Naive thymus-derived CD4-positive, alpha-beta T cell (primary cell): Measurements from ENCODE around the gene GSTK1. TPM values are rescaled to one million over a fixed set of nuclear protein-coding genes. Genes with fewer than 3 reads are reported as not detected.

Experiments used
- ATAC-seq: fragments of 150-1000 bp; cut with Tn5 transposase; 2 replicates; pipeline ENCODE4 v1.10.0; 2021; ENCODE audit warnings: mild to moderate bottlenecking, moderate library complexity
- CTCF ChIA-PET: fragments of 350-600 bp; sonication (Branson Sonifier 250); formaldehyde crosslinking; loops from one replicate; lab custom pipeline; 2021; ENCODE audit warnings: antibody characterized with exemption; lab: Charles Lee
- POLR2A ChIA-PET: fragments of 350-600 bp; sonication (Branson Sonifier 250); formaldehyde crosslinking; loops from one replicate; lab custom pipeline; 2021; ENCODE audit warnings: antibody characterized with exemption, inconsistent platforms; lab: Charles Lee
- DNase-seq, 9 donors: peaks; one replicate each; pipeline versions ENCODE4 v3.0.0 to v3.0.0-alpha.2; 2020 to 2022; ENCODE audit warnings: mixed read lengths in 1 of 9
- H3K27ac ChIP-seq: one replicate; pipeline ENCODE4 v1.7.0; 2013; ENCODE audit warnings: mild to moderate bottlenecking, low read depth, low read length, moderate library complexity
- H3K27me3 ChIP-seq, 2 donors: one replicate each; pipeline ENCODE4 v1.7.0; 2013; ENCODE audit warnings: low read length in 2 of 2, mild to moderate bottlenecking in 2 of 2, moderate library complexity in 2 of 2; ENCODE audit not compliant: control insufficient read depth in 2 of 2, insufficient read depth in 2 of 2
- H3K36me3 ChIP-seq, 3 experiments: 1 replicate in 2 of 3; 2 replicates in 1 of 3; pipeline ENCODE4 v1.7.0; 2013; ENCODE audit warnings: low read length in 3 of 3, mild to moderate bottlenecking in 3 of 3, moderate library complexity in 1 of 3; ENCODE audit not compliant: insufficient read depth in 3 of 3, control insufficient read depth in 2 of 3
- H3K4me1 ChIP-seq, 2 donors: one replicate each; pipeline ENCODE4 v1.7.0; 2013; ENCODE audit warnings: low read length in 2 of 2, mild to moderate bottlenecking in 2 of 2, moderate library complexity in 1 of 2; ENCODE audit not compliant: control insufficient read depth in 2 of 2, insufficient read depth in 2 of 2
- H3K4me3 ChIP-seq: 2 replicates; pipeline ENCODE4 v1.7.0; 2013; ENCODE audit warnings: mild to moderate bottlenecking, low read length
- H3K9me3 ChIP-seq, 3 experiments: 1 replicate in 2 of 3; 2 replicates in 1 of 3; pipeline ENCODE4 v1.7.0; 2013; ENCODE audit warnings: low read length in 3 of 3; ENCODE audit not compliant: control insufficient read depth in 2 of 3
- H3K27ac Mint-ChIP-seq, 9 donors: one replicate each; pipeline ENCODE4 v1.8.0; 2020 to 2022; ENCODE audit warnings: mixed read lengths in 9 of 9, mild to moderate bottlenecking in 8 of 9, moderate library complexity in 5 of 9, inconsistent platforms in 2 of 9
- H3K27me3 Mint-ChIP-seq, 5 donors: one replicate each; pipeline ENCODE4 v1.8.0; 2021 to 2022; ENCODE audit warnings: mixed read lengths in 5 of 5, mild to moderate bottlenecking in 1 of 5
- H3K36me3 Mint-ChIP-seq, 5 donors: one replicate each; pipeline ENCODE4 v1.8.0; 2020 to 2022; ENCODE audit warnings: mixed read lengths in 5 of 5, mild to moderate bottlenecking in 3 of 5, inconsistent platforms in 1 of 5
- H3K4me1 Mint-ChIP-seq, 7 donors: one replicate each; pipeline ENCODE4 v1.8.0; 2020 to 2022; ENCODE audit warnings: mixed read lengths in 7 of 7, mild to moderate bottlenecking in 3 of 7, inconsistent platforms in 1 of 7
- H3K4me3 Mint-ChIP-seq, 10 donors: one replicate each; pipeline ENCODE4 v1.8.0; 2020 to 2022; ENCODE audit warnings: mild to moderate bottlenecking in 10 of 10, mixed read lengths in 10 of 10, moderate library complexity in 6 of 10, inconsistent platforms in 2 of 10
- H3K9me3 Mint-ChIP-seq, 11 donors: one replicate each; pipeline ENCODE4 v1.8.0; 2020 to 2022; ENCODE audit warnings: mixed read lengths in 11 of 11, mild to moderate bottlenecking in 4 of 11, inconsistent platforms in 1 of 11, moderate library complexity in 1 of 11
- intact Hi-C, 2 donors: fragments of 100-400 bp; cut with micrococcal nuclease; formaldehyde crosslinking; loops; one replicate each; pipeline ENCODE4 v1.15.1; 2023
- polyA plus RNA-seq, 2 donors: library from polyadenylated mRNA; unstranded; fragments of 300-500 nt; fragmentation: Illumina TruSeq; gene quantifications; one replicate each; pipeline ENCODE4 v1.2.3, GENCODE V29; 2021
- total RNA-seq, 6 experiments: library from RNA in 5 of 6; stranded (reverse) in 5 of 6; gene quantifications; 1 replicate in 5 of 6; 2 replicates in 1 of 6; pipeline ENCODE4 v1.2.3 and lab custom pipeline; 2021 to 2026

The GSTK1 gene
- total and polyA plus RNA-seq, 7 experiments from 2014 or later, result 253 to 470 (median 326) TPM

DNA sequence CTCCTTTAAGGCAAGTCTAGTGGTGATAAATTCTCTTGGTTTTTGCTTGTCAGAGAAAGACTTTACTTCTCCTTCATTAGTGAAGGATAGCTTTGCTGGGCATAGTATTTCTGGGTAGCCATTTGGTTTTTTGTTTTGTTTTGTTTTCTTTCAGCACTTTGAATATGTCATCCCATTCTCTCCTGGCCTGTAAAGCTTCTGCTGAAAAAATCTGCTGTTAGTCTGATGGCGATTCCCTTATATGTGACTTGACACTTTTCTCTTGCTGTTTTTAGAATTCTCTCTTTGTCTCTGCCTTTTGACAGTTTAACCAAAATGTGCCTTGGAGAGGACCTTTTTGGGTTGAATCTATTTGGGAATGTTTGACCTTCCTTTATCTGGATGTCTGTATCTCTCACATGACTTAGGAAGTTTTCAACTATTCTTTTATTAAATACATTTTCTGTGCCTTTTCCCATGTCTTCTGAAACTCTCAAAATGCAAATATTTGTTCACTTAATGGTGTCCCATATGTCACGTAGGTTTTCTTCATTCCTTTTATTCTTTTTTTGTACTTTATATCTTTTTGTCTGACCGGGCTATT lies 26.7 kb upstream of the GSTK1 start:
- Mint-ChIP-seq H3K9me3 (peaks cover 0 to 27% (median 18%) of the 10 kb centered on the region in 11 donors), H3K27ac (no peak overlapping the region), H3K27me3 (peaks cover 5 to 44% (median 20%) of the 10 kb centered on the region in 5 donors), H3K4me3 (no peak overlapping the region), H3K36me3 (peaks cover 6 to 25% (median 14%) of the 10 kb centered on the region in 5 donors), H3K4me1 (peaks cover 6 to 22% (median 7%) of the 10 kb centered on the region in 7 donors)
- Histone ChIP-seq H3K27me3 (no peaks in the 10 kb centered on the region), H3K36me3 (no peaks in the 10 kb centered on the region), H3K9me3 (peaks cover 0 to 5% (median 4%) of the 10 kb centered on the region in 3 experiments), H3K27ac (no peak overlapping the region), H3K4me3 (no peak overlapping the region), H3K4me1 (peaks cover 3 to 4% of the 10 kb centered on the region in 2 donors)
- CTCF ChIA-PET, result interaction anchor here (0.6 to 2.4 kb wide), 5 partner anchors 15 to 181 kb away, joined by 3 to 7 read pairs (median 3); no protein-coding TSS in a partner anchor
- POLR2A ChIA-PET, result interaction anchor here (0.6 kb wide), 1 partner anchor 154 kb away, joined by 3 read pairs; no protein-coding TSS in a partner anchor
- intact Hi-C loops, result no loop called here
- ATAC-seq, result no peak
- no peak for DNase-seq

DNA sequence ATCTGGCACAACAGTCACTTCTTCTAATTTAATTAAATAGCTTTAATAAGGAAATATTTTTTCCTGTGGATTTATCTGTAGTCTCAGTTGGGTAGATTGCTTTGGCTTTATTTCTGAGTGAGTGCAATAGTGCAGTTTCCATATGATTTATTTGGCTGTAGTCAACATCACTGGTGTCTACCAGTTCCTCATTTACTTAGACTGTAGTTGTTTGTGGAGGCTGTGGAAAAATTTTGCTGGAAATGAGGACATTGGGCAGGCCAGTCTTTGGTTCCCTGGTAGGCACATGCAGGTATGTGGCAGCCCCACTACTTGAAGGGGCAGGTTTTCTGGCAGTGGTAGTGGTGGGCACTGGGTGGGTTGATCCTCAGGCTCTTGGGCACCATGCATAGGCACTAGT lies 25.9 kb upstream of the GSTK1 start:
- H3K27ac ChIP-seq, result no peak overlapping the region
- intact Hi-C loops, result no loop called here
- CTCF ChIA-PET, result interaction anchor here (1.0 to 7.3 kb wide), 3 partner anchors 16 to 62 kb away, joined by 3 to 177 read pairs (median 7); no protein-coding TSS in a partner anchor
- Mint-ChIP-seq H3K4me1 (peaks cover 6 to 31% (median 7%) of the 10 kb centered on the region in 7 donors), H3K27ac (no peak overlapping the region), H3K27me3 (peaks cover 5 to 39% (median 20%) of the 10 kb centered on the region in 5 donors), H3K9me3 (peaks cover 0 to 27% (median 18%) of the 10 kb centered on the region in 11 donors), H3K4me3 (no peak overlapping the region), H3K36me3 (peaks cover 6 to 25% (median 14%) of the 10 kb centered on the region in 5 donors)
- H3K27me3 ChIP-seq, result no peaks in the 10 kb centered on the region
- H3K36me3 ChIP-seq, result no peaks in the 10 kb centered on the region
- H3K4me3 ChIP-seq, result no peak overlapping the region
- H3K4me1 ChIP-seq, result peaks cover 3 to 4% of the 10 kb centered on the region in 2 donors
- no peak for ATAC-seq
- DNase-seq, result no peak
- POLR2A ChIA-PET, result interaction anchor here (0.7 kb wide), 1 partner anchor 39 kb away, joined by 4 read pairs; no protein-coding TSS in a partner anchor
- H3K9me3 ChIP-seq, result peaks cover 0 to 5% (median 4%) of the 10 kb centered on the region in 3 experiments

DNA sequence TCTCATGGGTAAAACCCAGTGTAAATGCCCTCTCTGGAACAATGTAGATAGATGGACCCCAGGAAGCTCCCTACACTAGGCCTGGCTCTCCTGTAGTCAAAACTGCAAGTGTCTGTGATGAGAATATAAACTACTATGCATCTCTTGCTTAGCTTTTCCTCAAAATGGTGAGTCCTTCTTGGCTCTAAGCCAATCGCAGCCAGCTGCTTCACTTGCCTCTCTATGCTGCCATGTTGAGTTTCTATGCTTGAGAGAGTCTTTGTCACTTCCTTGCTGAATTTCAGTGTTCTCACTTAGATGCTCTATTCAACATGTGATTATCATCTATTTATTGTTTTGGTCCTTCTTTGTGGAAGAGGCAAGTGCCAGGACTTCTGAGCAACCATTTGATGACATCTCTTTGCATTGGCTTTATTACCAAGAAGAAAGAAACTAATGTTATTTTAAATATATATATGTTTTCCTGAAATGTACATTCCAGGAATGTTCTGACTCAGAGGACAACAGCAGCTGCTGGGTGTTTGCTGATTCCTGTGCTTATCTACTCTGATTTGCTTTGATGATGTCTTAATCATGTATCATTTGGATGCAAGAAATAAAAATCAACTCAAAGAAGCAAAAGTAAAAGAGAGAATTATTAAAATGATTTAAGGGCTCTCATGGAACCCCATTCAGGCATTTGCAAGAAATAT lies 24.8 kb upstream of the GSTK1 start:
- POLR2A ChIA-PET, result interaction anchor here (0.8 to 2.7 kb wide), 2 partner anchors 24 to 71 kb away, joined by 5 to 35 read pairs; partner anchors contain the start of gene GSTK1
- Histone ChIP-seq H3K27ac (no peak overlapping the region), H3K4me1 (peaks cover 3 to 4% of the 10 kb centered on the region in 2 donors), H3K36me3 (no peaks in the 10 kb centered on the region), H3K4me3 (no peak overlapping the region), H3K9me3 (peaks cover 0 to 5% (median 4%) of the 10 kb centered on the region in 3 experiments), H3K27me3 (no peaks in the 10 kb centered on the region)
- Mint-ChIP-seq H3K27ac (peak overlapping the region in 1 of 9 donors; percentile 66), H3K4me1 (peaks cover 6 to 36% (median 11%) of the 10 kb centered on the region in 7 donors), H3K9me3 (peaks cover 0 to 27% (median 18%) of the 10 kb centered on the region in 11 donors), H3K27me3 (peaks cover 5 to 30% (median 20%) of the 10 kb centered on the region in 5 donors), H3K4me3 (no peak overlapping the region), H3K36me3 (peaks cover 6 to 25% (median 14%) of the 10 kb centered on the region in 5 donors)
- intact Hi-C loops, result no loop called here
- CTCF ChIA-PET, result interaction anchor here (0.8 to 7.3 kb wide), 6 partner anchors 11 to 178 kb away, joined by 3 to 177 read pairs (median 28); no protein-coding TSS in a partner anchor
- DNase-seq (no peak), ATAC-seq (no peak)

DNA sequence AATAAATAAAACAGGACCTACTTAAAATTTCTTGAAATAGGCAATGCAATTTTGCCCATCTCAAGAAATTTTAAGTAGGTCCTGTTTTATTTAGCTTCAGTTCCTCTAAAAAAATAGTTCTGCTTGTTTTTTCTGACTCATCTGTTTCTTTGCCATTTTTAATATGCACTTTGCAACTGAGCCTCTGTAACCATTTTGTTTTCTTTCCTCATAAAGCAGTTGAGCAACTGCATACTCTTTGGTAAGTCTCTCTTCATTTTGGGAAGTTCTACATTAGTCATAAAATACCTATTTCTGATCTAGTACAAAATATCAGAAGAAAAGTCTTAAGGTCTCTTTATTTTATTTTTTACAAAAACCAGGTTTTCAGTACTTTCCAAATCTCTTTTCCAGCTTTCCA lies 23.4 kb upstream of the GSTK1 start:
- Histone ChIP-seq H3K27ac (no peak overlapping the region), H3K36me3 (no peaks in the 10 kb centered on the region), H3K9me3 (peaks cover 0 to 5% (median 4%) of the 10 kb centered on the region in 3 experiments), H3K4me1 (peaks cover 9 to 10% of the 10 kb centered on the region in 2 donors), H3K4me3 (no peak overlapping the region), H3K27me3 (no peaks in the 10 kb centered on the region)
- Mint-ChIP-seq H3K4me1 (peaks cover 12 to 50% (median 25%) of the 10 kb centered on the region in 7 donors), H3K4me3 (no peak overlapping the region), H3K36me3 (peaks cover 6 to 29% (median 14%) of the 10 kb centered on the region in 5 donors), H3K9me3 (peaks cover 0 to 27% (median 18%) of the 10 kb centered on the region in 11 donors), H3K27me3 (peaks cover 5 to 26% (median 20%) of the 10 kb centered on the region in 5 donors), H3K27ac (no peak overlapping the region)
- ATAC-seq (peak; percentile 63), DNase-seq (no peak)
- ChIA-PET CTCF (interaction anchor here (0.6 to 7.3 kb wide), 33 partner anchors 8 to 404 kb away, joined by 3 to 177 read pairs (median 7); partner anchors contain the start of genes CASP2, EPHA1, GSTK1 and TAS2R40), POLR2A (interaction anchor here (1.0 to 2.7 kb wide), 12 partner anchors 9 to 177 kb away, joined by 3 to 35 read pairs (median 8); partner anchors contain the start of genes GSTK1 and ZYX)
- intact Hi-C loops, result loop anchor here (1.0 to 2.0 kb wide), 14 partner anchors 11 to 177 kb away; partner anchors contain the start of genes CASP2 (in 2 of the 2), GSTK1 (in 2 of the 2) and ZYX (in 1 of the 2)

- CTCF ChIA-PET, result interaction anchor here (0.5 to 7.3 kb wide), 44 partner anchors 8 to 818 kb away, joined by 3 to 177 read pairs (median 6); partner anchors contain the start of genes CASP2, EPHA1, GSTK1 and TAS2R40
- Mint-ChIP-seq H3K27me3 (peaks cover under 1 to 21% (median 15%) of the 10 kb centered on the region in 5 donors), H3K4me3 (peak overlapping the region in 5 of 10 donors; percentile 6 to 48 (median 30)), H3K4me1 (peaks cover 17 to 56% (median 32%) of the 10 kb centered on the region in 7 donors), H3K36me3 (peaks cover 6 to 34% (median 12%) of the 10 kb centered on the region in 5 donors), H3K9me3 (peaks cover 0 to 27% (median 18%) of the 10 kb centered on the region in 11 donors), H3K27ac (peak overlapping the region in 8 of 9 donors; percentile 1 to 71 (median 34))
- Histone ChIP-seq H3K36me3 (no peaks in the 10 kb centered on the region), H3K4me3 (no peak overlapping the region), H3K9me3 (peaks cover 0 to 5% (median 4%) of the 10 kb centered on the region in 3 experiments), H3K27ac (no peak overlapping the region), H3K27me3 (no peaks in the 10 kb centered on the region), H3K4me1 (peaks cover 14 to 17% of the 10 kb centered on the region in 2 donors)
- DNase-seq (peak in 8 of 9 donors; percentile 54 to 82 (median 74)), ATAC-seq (peak; percentile 95)
- POLR2A ChIA-PET, result interaction anchor here (0.7 to 2.7 kb wide), 18 partner anchors 9 to 177 kb away, joined by 3 to 35 read pairs (median 8); partner anchors contain the start of genes CASP2, GSTK1 and ZYX
- intact Hi-C loops, result loop anchor here (1.0 to 2.0 kb wide), 14 partner anchors 11 to 177 kb away; partner anchors contain the start of genes CASP2 (in 2 of the 2), GSTK1 (in 2 of the 2) and ZYX (in 1 of the 2)
Observed at GRCh38 chr7:143240291-143241168, 22.7 kb upstream of the GSTK1 start.
